ENCODE results near the gene REM2. TPM values are rescaled to one million over a fixed set of nuclear protein-coding genes. Genes with fewer than 3 reads are reported as not detected.

REM2 gene
- polyA plus RNA-seq (2012; ENCODE audit: insufficient read length, low read depth) = 0.36 TPM

GRCh38 chr14:22883173-22883976 lies at the start of gene REM2:
Gene REM2 (plus strand): TSS chr14:22883222. CDS start chr14:22883288, 66 bp downstream.
- no peak for TF ChIP-seq REST (IDR thresholded peaks at IDR 0.05; ENCODE audit: insufficient read depth in 1 of 2, low read depth in 2 of 2, low read length in 2 of 2)
- no peak for TF ChIP-seq FOXP2 (optimal IDR thresholded peaks at IDR 0.05; ENCODE audit: borderline replicate concordance, extremely low read depth, extremely low read length, insufficient read depth)
- no peak for TF ChIP-seq TAF1 (IDR thresholded peaks at IDR 0.05; ENCODE audit: borderline replicate concordance, insufficient read depth, low read length)

GRCh38 chr14:22835505-22835904 lies 47.5 kb upstream of the REM2 start:
- no peak for TF ChIP-seq FOXP2 (optimal IDR thresholded peaks at IDR 0.05; ENCODE audit: borderline replicate concordance, extremely low read depth, extremely low read length, insufficient read depth)
- TF ChIP-seq POLR2AphosphoS5 (IDR thresholded peaks at IDR 0.05; ENCODE audit: low read depth, low read length) = no peak

DNA sequence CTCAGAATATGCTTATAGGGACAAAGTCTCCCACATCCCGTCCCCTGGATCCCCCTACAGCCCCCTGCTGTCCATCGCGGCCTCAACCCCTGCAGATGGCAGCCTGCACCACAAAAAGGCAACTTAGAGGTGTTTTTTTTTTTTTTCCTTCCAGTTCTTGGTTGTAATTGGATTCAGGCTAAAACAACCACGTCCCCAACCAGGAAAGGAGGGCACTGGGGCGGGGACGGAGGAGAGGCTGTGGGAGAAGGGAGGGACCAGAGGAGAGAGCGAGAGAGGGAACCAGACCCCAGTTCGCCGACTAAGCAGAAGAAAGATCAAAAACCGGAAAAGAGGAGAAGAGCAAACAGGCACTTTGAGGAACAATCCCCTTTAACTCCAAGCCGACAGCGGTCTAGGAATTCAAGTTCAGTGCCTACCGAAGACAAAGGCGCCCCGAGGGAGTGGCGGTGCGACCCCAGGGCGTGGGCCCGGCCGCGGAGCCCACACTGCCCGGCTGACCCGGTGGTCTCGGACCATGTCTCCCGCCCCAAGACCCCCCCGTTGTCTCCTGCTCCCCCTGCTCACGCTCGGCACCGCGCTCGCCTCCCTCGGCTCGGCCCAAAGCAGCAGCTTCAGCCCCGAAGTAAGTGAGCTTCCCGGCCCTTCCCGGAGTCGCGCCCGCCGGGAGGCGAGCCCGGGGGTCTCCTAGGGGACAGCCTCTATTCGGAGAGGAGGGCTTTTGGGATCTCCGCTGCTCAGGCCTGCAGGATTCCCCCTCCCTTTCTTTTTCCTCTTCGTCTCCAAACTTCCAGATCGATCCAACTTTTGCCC lies 46.5 kb upstream of the REM2 start, which contains the start of gene MMP14:
Gene MMP14, plus strand, starts transcription at position 285 of the 813 bp plus-strand sequence. Its CDS starts 233 bp downstream, at position 518.
- TF ChIP-seq REST (IDR thresholded peaks at IDR 0.05; ENCODE audit: insufficient read depth in 1 of 2, low read depth in 2 of 2, low read length in 2 of 2) = no peak
- TF ChIP-seq POLR2AphosphoS5 (IDR thresholded peaks at IDR 0.05; ENCODE audit: low read depth, low read length) = no peak
- no peak for TF ChIP-seq FOXP2 (optimal IDR thresholded peaks at IDR 0.05; ENCODE audit: borderline replicate concordance, extremely low read depth, extremely low read length, insufficient read depth)
- no peak for TF ChIP-seq TAF1 (IDR thresholded peaks at IDR 0.05; ENCODE audit: borderline replicate concordance, insufficient read depth, low read length)
- TF ChIP-seq SIN3A (IDR thresholded peaks at IDR 0.05; ENCODE audit: borderline replicate concordance, insufficient read depth, low read length) = no peak

DNA sequence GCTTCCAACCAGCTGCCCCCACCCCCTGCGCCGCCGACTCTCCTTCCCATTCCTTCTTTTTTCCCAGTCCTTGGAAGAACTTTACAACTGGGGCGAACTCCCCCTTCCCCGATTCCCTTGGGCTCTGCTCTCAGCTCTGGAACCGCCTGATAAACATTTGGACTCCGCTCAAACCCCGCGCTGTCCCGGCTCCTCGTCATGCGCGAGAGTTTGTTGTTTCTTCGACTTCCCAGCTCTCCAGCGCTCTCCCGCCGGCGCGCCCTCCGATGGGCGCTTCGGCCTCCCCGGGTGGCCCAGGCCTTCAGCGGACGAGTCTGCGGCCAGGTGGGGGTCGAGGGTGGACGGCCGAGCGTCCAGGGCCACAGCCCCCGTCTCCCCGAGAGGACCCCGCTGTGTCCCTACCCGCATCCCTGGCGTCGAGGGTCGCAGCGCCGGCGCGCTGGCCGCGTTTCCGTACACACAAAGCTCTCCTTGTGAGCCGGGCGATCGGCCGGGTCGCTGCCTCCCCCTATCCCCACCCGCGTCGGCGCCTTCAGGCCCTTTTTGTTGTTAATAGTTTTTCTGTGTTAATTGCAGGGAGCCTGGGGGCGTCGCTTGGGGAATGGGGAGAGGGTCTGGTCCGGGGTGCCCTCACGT lies 45.8 kb upstream of the REM2 start:
- no peak for TF ChIP-seq FOXP2 (optimal IDR thresholded peaks at IDR 0.05; ENCODE audit: borderline replicate concordance, extremely low read depth, extremely low read length, insufficient read depth)
- TF ChIP-seq SIN3A (IDR thresholded peaks at IDR 0.05; ENCODE audit: borderline replicate concordance, insufficient read depth, low read length) = no peak
- TF ChIP-seq TAF1 (IDR thresholded peaks at IDR 0.05; ENCODE audit: borderline replicate concordance, insufficient read depth, low read length) = no peak
- TF ChIP-seq POLR2AphosphoS5 (IDR thresholded peaks at IDR 0.05; ENCODE audit: low read depth, low read length) = no peak
- no peak for TF ChIP-seq REST (IDR thresholded peaks at IDR 0.05; ENCODE audit: insufficient read depth in 1 of 2, low read depth in 2 of 2, low read length in 2 of 2)

DNA sequence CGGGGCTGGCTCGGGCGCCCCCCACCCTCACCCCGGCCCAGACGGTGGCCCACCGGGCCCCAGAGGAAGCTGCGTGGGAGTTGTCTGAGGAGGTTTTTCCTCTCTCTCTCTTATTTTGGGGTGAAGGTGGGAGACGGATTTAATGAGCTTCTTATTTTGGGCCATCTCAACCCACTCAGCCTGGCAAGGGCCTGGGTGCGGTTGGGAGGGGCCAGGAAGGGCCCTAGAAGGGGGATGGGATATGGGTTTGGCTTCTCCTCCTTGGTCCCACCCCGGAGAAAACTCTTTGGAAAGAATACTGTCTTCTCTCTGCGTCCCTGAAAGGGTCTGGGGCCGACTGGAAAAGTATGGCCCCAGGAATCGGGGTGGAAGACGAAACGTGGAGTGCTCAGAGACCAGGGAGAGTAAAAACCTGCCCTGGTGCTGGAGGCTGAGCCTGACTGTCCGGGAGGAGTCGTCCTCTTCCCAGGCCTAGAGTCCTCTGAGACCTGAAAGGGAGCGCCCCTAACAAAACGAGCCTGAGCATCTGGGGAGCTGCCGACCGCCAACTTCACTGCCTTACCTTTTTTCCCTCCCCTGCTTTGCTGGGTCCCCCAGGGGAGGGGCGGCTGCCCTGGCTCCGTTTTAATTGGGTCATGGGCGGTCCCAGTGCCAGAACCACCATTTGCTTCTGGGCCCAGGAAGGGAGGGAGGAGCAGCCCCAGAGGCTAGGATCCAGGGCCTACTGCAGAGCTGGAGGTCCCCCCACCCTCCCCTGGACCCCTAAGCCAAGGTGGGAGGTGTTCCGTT lies 45.1 kb upstream of the REM2 start:
- no peak for TF ChIP-seq SIN3A (IDR thresholded peaks at IDR 0.05; ENCODE audit: borderline replicate concordance, insufficient read depth, low read length)
- no peak for TF ChIP-seq FOXP2 (optimal IDR thresholded peaks at IDR 0.05; ENCODE audit: borderline replicate concordance, extremely low read depth, extremely low read length, insufficient read depth)
- no peak for TF ChIP-seq TAF1 (IDR thresholded peaks at IDR 0.05; ENCODE audit: borderline replicate concordance, insufficient read depth, low read length)
- no peak for TF ChIP-seq POLR2AphosphoS5 (IDR thresholded peaks at IDR 0.05; ENCODE audit: low read depth, low read length)
- TF ChIP-seq REST (IDR thresholded peaks at IDR 0.05; ENCODE audit: insufficient read depth in 1 of 2, low read depth in 2 of 2, low read length in 2 of 2) = no peak
